Bronchial epithelial cell (primary cell): ENCODE data around the gene SPDYE3. TPM values are rescaled to one million over a fixed set of nuclear protein-coding genes. Genes with fewer than 3 reads are reported as not detected.
"Not testable (repeated sequence)": the region's sequence is repeated elsewhere in the genome, so short reads cannot be mapped to it uniquely, and the experiment has no call there.

ENCODE experiments used
- DNase-seq: peaks from one replicate; pipeline ENCODE4 v3.0.0-alpha.2; 2010; ENCODE audit warnings: low read depth
- FAIRE-seq: peaks from 2 replicates; lab custom pipeline; 2011; peaks lifted over from hg19 to GRCh38; lab: Jason Lieb, UNC
- H3K27me3 ChIP-seq: 2 replicates; pipeline ENCODE4 v1.5.1; 2011; ENCODE audit warnings: low read length; ENCODE audit not compliant: control insufficient read depth, insufficient read depth
- H3K36me3 ChIP-seq: 2 replicates; pipeline ENCODE4 v1.5.1; 2011; ENCODE audit warnings: low read length; ENCODE audit not compliant: control insufficient read depth, insufficient read depth
- H3K4me3 ChIP-seq: 2 replicates; pipeline ENCODE4 v1.5.1; 2011; ENCODE audit warnings: mild to moderate bottlenecking, low read depth, low read length, control low read depth
- total RNA-seq: library from RNA; depleted of rRNA; stranded (reverse); fragments of >200 nt; gene quantifications from 2 replicates; pipeline ENCODE4 v1.2.1, GENCODE V29; 2014
- TF ChIP-seq, protein P1 (sequence below): IDR thresholded peaks from 2 replicates; pipeline ENCODE4 v1.5.1; 2011; ENCODE audit warnings: mild to moderate bottlenecking, moderate library complexity, low read length, control low read depth, inconsistent platforms; ENCODE audit not compliant: insufficient read depth, severe bottlenecking

The SPDYE3 gene
- total RNA-seq, 1 donor from 2014 or later = not detected

DNA sequence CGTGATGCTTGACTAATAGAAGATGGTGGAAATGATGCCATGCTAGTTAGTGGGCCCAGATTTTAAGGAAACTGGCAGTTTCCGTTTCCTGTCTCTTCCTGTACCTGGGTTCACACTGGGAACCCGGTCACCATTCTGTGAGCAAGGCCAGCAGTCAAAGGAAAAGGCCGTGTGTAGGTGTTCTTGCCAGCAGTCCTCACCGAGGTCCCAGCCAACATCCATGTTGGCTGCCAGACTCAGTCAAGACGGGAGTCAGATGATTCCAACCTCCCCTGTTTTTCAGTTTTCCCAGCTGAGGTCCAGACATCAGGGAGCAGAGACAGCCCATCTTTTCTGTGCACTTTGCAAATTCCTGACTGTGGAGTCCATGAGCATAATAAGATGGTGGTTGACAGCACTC lies 35.3 kb downstream of the SPDYE3 start:
- Histone ChIP-seq H3K4me3 (no peak overlapping the region), H3K36me3 (peaks cover 15% of the 10 kb centered on the region), H3K27me3 (no peaks in the 10 kb centered on the region)
- TF ChIP-seq, protein P1, sequence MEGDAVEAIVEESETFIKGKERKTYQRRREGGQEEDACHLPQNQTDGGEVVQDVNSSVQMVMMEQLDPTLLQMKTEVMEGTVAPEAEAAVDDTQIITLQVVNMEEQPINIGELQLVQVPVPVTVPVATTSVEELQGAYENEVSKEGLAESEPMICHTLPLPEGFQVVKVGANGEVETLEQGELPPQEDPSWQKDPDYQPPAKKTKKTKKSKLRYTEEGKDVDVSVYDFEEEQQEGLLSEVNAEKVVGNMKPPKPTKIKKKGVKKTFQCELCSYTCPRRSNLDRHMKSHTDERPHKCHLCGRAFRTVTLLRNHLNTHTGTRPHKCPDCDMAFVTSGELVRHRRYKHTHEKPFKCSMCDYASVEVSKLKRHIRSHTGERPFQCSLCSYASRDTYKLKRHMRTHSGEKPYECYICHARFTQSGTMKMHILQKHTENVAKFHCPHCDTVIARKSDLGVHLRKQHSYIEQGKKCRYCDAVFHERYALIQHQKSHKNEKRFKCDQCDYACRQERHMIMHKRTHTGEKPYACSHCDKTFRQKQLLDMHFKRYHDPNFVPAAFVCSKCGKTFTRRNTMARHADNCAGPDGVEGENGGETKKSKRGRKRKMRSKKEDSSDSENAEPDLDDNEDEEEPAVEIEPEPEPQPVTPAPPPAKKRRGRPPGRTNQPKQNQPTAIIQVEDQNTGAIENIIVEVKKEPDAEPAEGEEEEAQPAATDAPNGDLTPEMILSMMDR = no peak
- no peak for DNase-seq
- no peak for FAIRE-seq

DNA sequence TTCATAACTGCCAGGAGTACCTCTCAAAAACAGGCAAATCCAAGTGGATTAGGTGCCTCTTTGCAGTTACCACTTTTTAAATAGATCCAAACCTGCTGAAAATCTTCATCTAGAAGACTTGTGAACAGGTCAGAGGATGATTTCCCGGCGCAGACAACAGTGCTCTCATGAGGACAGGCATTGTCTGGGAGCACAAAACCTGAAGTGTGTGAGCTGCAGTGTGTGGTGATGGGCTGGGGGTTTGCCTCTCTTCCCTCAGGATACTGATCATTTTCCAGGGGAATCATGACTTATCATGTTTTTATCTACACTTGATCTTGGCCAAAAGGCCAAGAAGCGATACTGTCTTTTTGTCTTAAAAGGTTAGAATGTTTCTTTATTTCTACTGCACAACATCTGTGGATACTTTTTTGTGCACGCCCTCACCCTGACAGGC lies 36.6 kb downstream of the SPDYE3 start:
- not testable (repeated sequence) for H3K4me3 ChIP-seq, DNase-seq, FAIRE-seq, H3K27me3 ChIP-seq
- peaks cover 18% of the 10 kb centered on the region for H3K36me3 ChIP-seq

DNA sequence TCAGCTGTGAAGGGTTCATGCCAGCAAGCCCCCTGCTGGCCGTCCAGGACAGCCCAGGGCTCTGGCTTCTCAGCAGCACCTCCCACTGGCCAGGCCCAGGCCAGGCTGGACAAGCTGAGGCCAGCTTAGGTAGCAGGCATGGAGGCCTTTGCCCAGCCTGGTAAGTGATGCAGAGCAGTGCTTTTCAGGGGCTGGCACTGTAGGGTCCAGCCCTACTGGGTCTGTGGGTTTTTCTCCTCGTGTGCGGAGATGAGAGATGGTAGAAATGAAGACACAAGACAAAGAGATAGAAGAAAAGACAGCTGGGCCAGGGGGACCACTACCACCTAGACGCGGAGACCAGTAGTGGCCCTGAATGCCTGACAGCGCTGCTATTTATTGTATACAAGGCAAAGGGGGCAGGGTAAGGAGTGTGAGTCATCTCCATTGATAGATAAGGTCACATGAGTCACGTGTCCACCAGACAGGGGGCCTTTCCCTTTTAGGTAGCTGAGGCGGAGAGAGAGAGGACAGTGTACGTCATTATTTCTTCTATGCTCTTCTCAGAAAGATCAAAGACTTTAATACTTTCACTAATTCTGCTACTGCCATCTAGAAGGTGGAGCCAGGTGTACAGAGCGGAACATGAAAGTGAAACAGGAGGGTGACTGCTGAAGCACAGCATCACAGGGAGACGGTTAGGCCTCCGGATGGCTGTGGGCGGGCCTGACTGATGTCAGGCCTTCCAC lies 37.2 kb downstream of the SPDYE3 start:
- TF ChIP-seq, protein P1 = peak; percentile 38
- H3K27me3 ChIP-seq, FAIRE-seq, H3K4me3 ChIP-seq: not testable (repeated sequence)
- peaks cover 21% of the 10 kb centered on the region for H3K36me3 ChIP-seq
- peak; percentile 41 for DNase-seq

DNA sequence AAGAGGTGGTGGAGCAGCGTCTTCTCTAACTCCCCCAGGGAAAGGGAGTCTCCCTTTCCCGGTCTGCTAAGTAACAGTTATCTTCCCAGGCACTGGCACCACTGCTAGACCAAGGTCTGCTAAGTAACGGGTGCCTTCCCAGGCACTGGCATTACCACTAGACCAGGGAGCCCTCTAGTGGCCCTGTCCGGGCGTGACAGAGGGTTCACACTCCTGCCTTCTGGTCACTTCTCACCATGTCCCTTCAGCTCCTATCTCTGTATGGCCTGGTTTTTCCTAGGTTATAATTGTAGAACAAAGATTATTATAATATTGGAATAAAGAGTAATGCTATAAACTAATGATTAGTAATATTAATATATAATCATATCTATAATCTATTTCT lies 37.8 kb downstream of the SPDYE3 start:
- TF ChIP-seq, protein P1 = peak; percentile 41
- DNase-seq = peak; percentile 16
- not testable (repeated sequence) for H3K27me3 ChIP-seq, FAIRE-seq, H3K4me3 ChIP-seq
- peaks cover 21% of the 10 kb centered on the region for H3K36me3 ChIP-seq

DNA sequence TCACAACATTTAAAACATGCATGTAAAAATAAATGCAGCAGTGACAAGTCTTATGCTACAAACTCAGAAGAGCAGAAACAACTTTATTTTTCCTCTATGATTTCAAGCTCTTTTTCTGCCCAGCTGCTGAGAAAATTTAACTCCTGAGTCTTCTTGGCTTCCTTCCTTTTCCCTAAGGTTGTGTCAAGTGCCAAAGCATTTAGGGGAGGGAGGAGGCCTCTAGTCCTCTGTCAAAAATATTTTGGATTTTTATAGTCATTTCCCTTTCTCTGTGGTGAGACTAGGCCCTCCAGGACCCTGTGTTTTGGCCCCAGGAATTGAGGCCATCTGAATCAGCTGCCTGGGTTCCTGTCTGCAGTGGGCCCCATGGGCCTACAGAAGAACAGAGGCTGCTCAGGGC lies 39.4 kb downstream of the SPDYE3 start:
- DNase-seq (no peak), FAIRE-seq (no peak)
- TF ChIP-seq, protein P1 = no peak
- Histone ChIP-seq H3K4me3 (no peak overlapping the region), H3K27me3 (no peaks in the 10 kb centered on the region), H3K36me3 (peaks cover 33% of the 10 kb centered on the region)

DNA sequence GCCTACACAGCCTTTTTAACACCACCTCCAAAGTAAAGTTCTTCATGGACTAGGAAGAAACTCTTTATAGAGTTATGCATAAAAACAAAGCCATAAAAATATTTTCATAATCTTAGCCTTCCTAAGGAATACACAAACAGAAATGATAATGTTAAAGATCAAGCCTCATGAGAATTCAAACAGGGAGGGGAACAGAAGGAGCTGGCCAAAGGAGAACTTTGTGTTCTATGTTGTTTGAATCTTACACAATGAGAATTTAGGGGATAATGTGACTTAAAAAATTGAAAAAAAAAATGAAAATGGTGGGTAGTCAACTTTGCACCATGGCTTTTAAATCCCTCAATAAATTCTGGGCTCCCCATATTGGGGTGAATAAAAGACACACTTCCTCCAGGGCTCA lies 41.3 kb downstream of the SPDYE3 start:
- no peaks in the 10 kb centered on the region for H3K27me3 ChIP-seq
- H3K4me3 ChIP-seq = no peak overlapping the region
- DNase-seq = no peak
- H3K36me3 ChIP-seq = peaks cover 36% of the 10 kb centered on the region
- no peak for FAIRE-seq
- TF ChIP-seq, protein P1 = no peak
